PC-3 (cell line): ENCODE data around the gene FGR. TPM values are rescaled to one million over a fixed set of nuclear protein-coding genes. Genes with fewer than 3 reads are reported as not detected.

ENCODE experiments used
- ATAC-seq: fragments of 200-7000 bp; cut with Tn5 transposase; 2 replicates; pipeline ENCODE4 v1.9.1; 2020; ENCODE audit warnings: mild to moderate bottlenecking, moderate library complexity
- BruUV-seq: library from RNA; stranded (reverse); fragments of 400-500 nt; replicated peaks from 2 replicates; lab custom pipeline; 2021; lab: Mats Ljungman, UMichigan
- CTCF ChIA-PET: fragments of 300-600 bp; sonication (Branson Sonifier 250); formaldehyde crosslinking; loops from one replicate; lab custom pipeline; 2022; ENCODE audit warnings: antibody characterized with exemption; lab: Charles Lee
- POLR2A ChIA-PET: fragments of 300-600 bp; sonication (Branson Sonifier 250); formaldehyde crosslinking; loops from one replicate; lab custom pipeline; 2022; ENCODE audit warnings: antibody characterized with exemption; ENCODE audit not compliant: unreplicated experiment; lab: Charles Lee
- DNase-seq: peaks from one replicate; pipeline ENCODE4 v3.0.0-alpha.2; 2015
- H2AFZ ChIP-seq: fragments of 300-600 bp; sonication (generic); 2 replicates; pipeline ENCODE4 v1.6.0; 2016; ENCODE audit warnings: antibody characterized with exemption, low read length
- H3F3A ChIP-seq: fragments of 300-600 bp; sonication (generic); one replicate; pipeline ENCODE4 v1.6.0; 2017; ENCODE audit warnings: antibody characterized with exemption, low read length, control low read depth, mild to moderate bottlenecking; ENCODE audit not compliant: unreplicated experiment
- H3K27ac ChIP-seq: fragments of 300-600 bp; sonication (generic); 2 replicates; pipeline ENCODE4 v1.5.1; 2016; ENCODE audit warnings: mild to moderate bottlenecking, low read length
- H3K27me3 ChIP-seq: fragments of 300-600 bp; sonication (generic); 2 replicates; pipeline ENCODE4 v1.6.1; 2016; ENCODE audit warnings: low read length, mixed read lengths
- H3K36me3 ChIP-seq: fragments of 300-600 bp; sonication (generic); 2 replicates; pipeline ENCODE4 v1.6.1; 2016; ENCODE audit warnings: low read depth, mixed run types, low read length, mixed read lengths
- H3K4me1 ChIP-seq: fragments of 300-600 bp; sonication (generic); 2 replicates; pipeline ENCODE4 v1.5.1; 2016; ENCODE audit warnings: low read length; ENCODE audit not compliant: insufficient read depth
- H3K4me2 ChIP-seq: fragments of 300-600 bp; sonication (generic); 2 replicates; pipeline ENCODE4 v1.6.0; 2016; ENCODE audit warnings: low read length
- H3K4me3 ChIP-seq: fragments of 300-600 bp; sonication (generic); 2 replicates; pipeline ENCODE4 v1.5.1; 2016; ENCODE audit warnings: mild to moderate bottlenecking, low read length, mixed read lengths
- H3K79me2 ChIP-seq: fragments of 300-600 bp; sonication (generic); 2 replicates; pipeline ENCODE4 v1.6.1; 2017; ENCODE audit warnings: low read length, mixed read lengths
- H3K9ac ChIP-seq: fragments of 300-600 bp; sonication (generic); 2 replicates; pipeline ENCODE4 v1.6.0; 2016; ENCODE audit warnings: mild to moderate bottlenecking, low read length
- H3K9me2 ChIP-seq: fragments of 300-600 bp; sonication (generic); replicated peaks from 2 replicates; pipeline ENCODE4 v1.6.1; 2016; ENCODE audit warnings: mixed run types, low read length, mixed read lengths
- H3K9me3 ChIP-seq: fragments of 300-600 bp; sonication (generic); 2 replicates; pipeline ENCODE4 v1.6.1; 2016; ENCODE audit warnings: low read length, mixed read lengths
- H4K20me1 ChIP-seq: fragments of 300-600 bp; sonication (generic); 2 replicates; pipeline ENCODE4 v1.6.1; 2016; ENCODE audit warnings: low read length, mixed read lengths
- CTCF ChIP-seq: fragments of 300-600 bp; sonication (generic); conservative IDR thresholded peaks from 2 replicates; pipeline ENCODE4 v1.5.1; 2017; ENCODE audit warnings: antibody characterized with exemption, low read depth, mild to moderate bottlenecking, low read length
- EZH2 ChIP-seq: fragments of 300-600 bp; sonication (generic); IDR thresholded peaks from one replicate; pipeline ENCODE4 v1.6.1; 2017; ENCODE audit warnings: antibody characterized with exemption, mild to moderate bottlenecking, low read length; ENCODE audit not compliant: unreplicated experiment
- EZH2phosphoT487 ChIP-seq: fragments of 300-600 bp; sonication (generic); IDR thresholded peaks from 2 replicates; pipeline ENCODE4 v1.6.1; 2018; ENCODE audit warnings: mild to moderate bottlenecking, antibody characterized with exemption, low read length, borderline replicate concordance
- intact Hi-C: fragments of 100-400 bp; cut with micrococcal nuclease; formaldehyde crosslinking; loops from 2 replicates; pipeline ENCODE4 v1.9.0; 2023
- total RNA-seq: library from RNA; depleted of rRNA; stranded (reverse); fragments of >200 nt; gene quantifications from 2 replicates; pipeline ENCODE4 v1.2.3, GENCODE V29; 2014

FGR gene
- total RNA-seq, 1 experiment from 2014 or later: not detected

- H3K4me1 ChIP-seq: peaks cover 32% of the 10 kb centered on the region
- intact Hi-C loops: no loop called here
- peaks cover 82% of the 10 kb centered on the region for H3K79me2 ChIP-seq
- no peak for DNase-seq
- no peaks in the 10 kb centered on the region; the same call in 1 of the 2 replicates for H3K36me3 ChIP-seq
- ChIA-PET POLR2A (interaction anchor here (0.6 kb wide), 2 partner anchors 12 to 206 kb away, joined by 3 read pairs; no protein-coding TSS in a partner anchor), CTCF (no interaction called here)
- H3K9me3 ChIP-seq: no peaks in the 10 kb centered on the region
- H3K27me3 ChIP-seq: no peaks in the 10 kb centered on the region
- no peak overlapping the region for H3K27ac ChIP-seq
- no peaks in the 10 kb centered on the region for H4K20me1 ChIP-seq
- no peak overlapping the region for H3K4me2 ChIP-seq
- H2AFZ ChIP-seq: no peak overlapping the region
- no peak overlapping the region for H3K4me3 ChIP-seq
- TF ChIP-seq EZH2: no peak
- TF ChIP-seq EZH2phosphoT487: no peak
- TF ChIP-seq CTCF: no peak
- BruUV-seq: no TSS peak
- H3K9me2 ChIP-seq: no peaks in the 10 kb centered on the region
- H3F3A ChIP-seq: peaks cover 9% of the 10 kb centered on the region
- ATAC-seq: no peak
- H3K9ac ChIP-seq: no peak overlapping the region
Measured at GRCh38 chr1:27571439-27572018, 63.5 kb downstream of the FGR start.

DNA sequence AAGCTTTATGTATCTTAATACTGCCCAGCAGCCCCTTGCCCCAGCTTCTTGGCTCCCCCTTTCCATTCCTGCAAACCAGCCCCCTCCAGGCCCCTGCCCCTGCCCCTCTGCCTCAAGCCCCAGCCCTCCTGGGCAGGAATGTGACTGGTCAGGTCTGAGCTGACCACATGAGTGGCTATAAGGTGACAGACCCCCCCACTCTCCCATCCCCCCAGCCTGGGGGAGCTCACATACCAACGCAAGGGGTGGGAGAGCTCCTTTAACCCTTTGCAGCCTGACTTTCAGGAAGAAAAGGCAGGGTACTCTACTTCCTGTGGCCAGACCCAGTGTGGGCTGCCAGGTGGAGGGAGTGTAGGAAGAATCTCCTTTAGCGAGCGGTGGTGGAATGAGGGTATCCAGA lies 64.2 kb downstream of the FGR start:
- DNase-seq (no peak), ATAC-seq (no peak)
- H3K4me1 ChIP-seq: peaks cover 25% of the 10 kb centered on the region
- H3F3A ChIP-seq: peaks cover 9% of the 10 kb centered on the region
- intact Hi-C loops: no loop called here
- peaks cover 83% of the 10 kb centered on the region for H3K79me2 ChIP-seq
- peaks cover under 1% of the 10 kb centered on the region; the same call in 1 of the 2 replicates for H3K36me3 ChIP-seq
- H3K9ac ChIP-seq: no peak overlapping the region
- H3K27me3 ChIP-seq: no peaks in the 10 kb centered on the region
- no peaks in the 10 kb centered on the region for H3K9me3 ChIP-seq
- H4K20me1 ChIP-seq: no peaks in the 10 kb centered on the region
- TF ChIP-seq CTCF: no peak
- H2AFZ ChIP-seq: no peak overlapping the region
- no peak overlapping the region for H3K4me2 ChIP-seq
- no peak overlapping the region for H3K4me3 ChIP-seq
- POLR2A ChIA-PET: interaction anchor here (0.6 kb wide), 1 partner anchor 205 kb away, joined by 3 read pairs; no protein-coding TSS in a partner anchor
- CTCF ChIA-PET: interaction anchor here (1.1 kb wide), 1 partner anchor 13 kb away, joined by 4 read pairs; no protein-coding TSS in a partner anchor
- no peaks in the 10 kb centered on the region for H3K9me2 ChIP-seq
- H3K27ac ChIP-seq: no peak overlapping the region
- BruUV-seq: no TSS peak

- H3K79me2 ChIP-seq: peaks cover 87% of the 10 kb centered on the region
- ChIA-PET POLR2A (interaction anchor here (0.6 kb wide), 1 partner anchor 80 kb away, joined by 6 read pairs; the partner anchor contains the start of gene WASF2), CTCF (interaction anchor here (1.1 kb wide), 1 partner anchor 13 kb away, joined by 4 read pairs; no protein-coding TSS in a partner anchor)
- no TSS peak for BruUV-seq
- H3K9me3 ChIP-seq: no peaks in the 10 kb centered on the region
- H3K9ac ChIP-seq: no peak overlapping the region
- ATAC-seq (no peak), DNase-seq (no peak)
- no peaks in the 10 kb centered on the region for H3K27me3 ChIP-seq
- peaks cover 25% of the 10 kb centered on the region for H3K4me1 ChIP-seq
- H3K9me2 ChIP-seq: no peaks in the 10 kb centered on the region
- peaks cover 4% of the 10 kb centered on the region; the same call in 1 of the 2 replicates for H3K36me3 ChIP-seq
- intact Hi-C loops: no loop called here
- H2AFZ ChIP-seq: no peak overlapping the region
- H4K20me1 ChIP-seq: no peaks in the 10 kb centered on the region
- H3K27ac ChIP-seq: no peak overlapping the region
- no peak overlapping the region for H3K4me2 ChIP-seq
- TF ChIP-seq CTCF: no peak
- no peak for TF ChIP-seq EZH2
- TF ChIP-seq EZH2phosphoT487: no peak
- peaks cover 9% of the 10 kb centered on the region for H3F3A ChIP-seq
- no peak overlapping the region for H3K4me3 ChIP-seq
Measured at GRCh38 chr1:27570356-27570755, 64.6 kb downstream of the FGR start.
